Measurements from ENCODE around the gene LGMN. TPM values are rescaled to one million over a fixed set of nuclear protein-coding genes. Genes with fewer than 3 reads are reported as not detected.

The LGMN gene
- total RNA-seq, 2 experiments from 2014 or later, result 2.1 to 2.3 TPM

DNA sequence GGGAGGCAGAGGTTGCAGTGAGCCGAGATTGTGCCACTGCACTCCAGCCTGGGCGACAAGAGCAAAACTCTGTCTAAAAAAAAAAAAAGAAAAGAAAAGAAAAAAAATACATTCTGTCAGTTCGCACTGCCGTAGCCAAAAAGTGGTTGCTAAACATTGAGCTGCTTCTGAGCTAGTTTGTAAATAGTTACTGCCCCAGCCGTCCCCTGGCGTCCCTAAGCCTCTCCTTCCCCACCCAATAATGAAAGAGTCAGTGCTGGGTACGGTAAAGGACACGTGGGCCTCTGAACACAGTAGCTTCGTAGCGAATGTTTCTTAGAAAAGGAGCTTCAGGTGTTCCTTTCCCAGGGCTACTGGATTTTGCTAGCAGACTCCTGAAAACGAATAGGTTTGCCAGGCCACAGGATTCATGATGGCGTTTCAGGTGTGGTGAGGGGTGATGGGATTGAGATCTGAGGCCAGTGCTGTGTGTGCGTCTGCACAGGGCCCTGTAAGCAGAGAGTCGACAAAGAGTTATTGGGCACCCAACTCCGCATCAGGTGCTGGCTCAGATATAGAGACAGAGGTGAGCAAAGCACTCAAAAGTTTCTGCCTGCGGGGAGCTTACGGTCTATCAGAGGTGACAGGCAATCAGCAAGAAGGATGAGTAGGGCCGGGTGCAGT is 94.1 kb downstream of the LGMN start:
- ChIA-PET CTCF (interaction anchor here (0.6 to 5.5 kb wide), 5 partner anchors 23 to 69 kb away, joined by 3 to 38 read pairs (median 8); no protein-coding TSS in a partner anchor), POLR2A (interaction anchor here (0.5 to 1.6 kb wide), 5 partner anchors 18 to 861 kb away, joined by 3 to 7 read pairs (median 3); no protein-coding TSS in a partner anchor)
- Mint-ChIP-seq H3K4me1 (ENCODE audit: low read depth) (peaks cover 70% of the 10 kb centered on the region), H3K27me3 (no peaks in the 10 kb centered on the region), H3K9me3 (no peaks in the 10 kb centered on the region), H3K4me3 (peak overlapping the region; percentile 94), H3K27ac (peak overlapping the region; percentile 97), H3K36me3 (ENCODE audit: low read depth) (peaks cover 72% of the 10 kb centered on the region)
- no peak for TF ChIP-seq CTCF (IDR thresholded peaks at IDR 0.05)
- intact Hi-C loops (cut with micrococcal nuclease), result loop anchor here (5.0 kb wide), 1 partner anchor 37 kb away; no protein-coding TSS in a partner anchor
- DNase-seq (peak; percentile 42), ATAC-seq (no peak)

Other genes starting within 250 kb of the LGMN start
- 10 to 100 TPM; 61.3 to 62.4 TPM for gene RIN3, start 234.8 kb downstream of the LGMN start, total RNA-seq
- gene GOLGA5, start 45.7 kb upstream of the LGMN start, total RNA-seq, result 10 to 100 TPM; 12.9 to 13.3 TPM
- gene CHGA, start 174.5 kb upstream of the LGMN start, total RNA-seq, result not detected

Data from activated CD8-positive, alpha-beta T cell treated with anti-CD3 and anti-CD28 coated beads for 36 hours (primary cell).